ENCODE measurements around the gene FAM32A. TPM values are rescaled to one million over a fixed set of nuclear protein-coding genes. Genes with fewer than 3 reads are reported as not detected.

Gene FAM32A
- polyA plus RNA-seq, 1 of the 3 experiments (the other 2 are of a cell fraction), result 156 TPM

DNA sequence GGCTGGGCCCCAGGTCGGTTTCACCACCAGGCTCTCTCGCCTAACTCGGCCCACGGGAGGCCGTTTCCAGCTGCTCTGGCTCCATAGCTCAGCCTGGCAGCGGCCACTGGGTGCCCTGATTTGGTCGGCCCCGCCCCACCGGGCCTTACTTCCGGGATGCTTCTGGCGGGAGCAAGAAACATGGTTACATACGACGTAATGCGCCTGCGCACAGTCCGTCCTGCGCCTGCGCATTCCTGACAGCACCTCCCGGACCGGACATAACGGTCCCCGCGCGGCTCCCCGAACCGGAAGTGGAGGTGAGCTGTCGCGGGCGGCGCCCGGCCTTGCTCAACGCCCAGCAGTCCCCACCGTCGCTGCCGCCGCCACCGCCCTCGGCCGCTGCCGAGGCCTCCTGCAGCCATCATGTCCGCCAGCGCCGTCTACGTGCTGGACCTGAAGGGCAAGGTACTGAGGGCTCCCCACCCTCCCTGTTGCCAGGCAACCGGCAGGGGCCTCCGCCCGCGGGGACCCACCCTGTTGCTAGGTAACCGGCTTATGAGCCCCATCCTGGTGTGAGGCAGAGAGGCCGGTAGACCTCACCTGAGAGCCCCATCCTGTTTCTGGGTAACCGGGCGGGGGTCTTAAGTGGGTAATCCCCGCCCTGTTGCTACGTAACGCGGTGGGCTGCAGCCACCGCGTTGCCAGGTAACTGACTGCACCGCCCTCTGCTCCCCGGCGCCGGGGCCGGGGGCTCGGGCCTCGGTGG lies 12.6 kb downstream of the FAM32A start, which contains the start of gene AP1M1:
AP1M1 (plus strand) TSS at position 290 of the 748 bp plus-strand sequence; CDS start at position 406, 116 bp downstream.
- Histone ChIP-seq H3K9ac (peak within 1 kb of the TSS; percentile 93), H3K9me2 (no peaks in the 10 kb centered on the region), H4K20me1 (ENCODE audit: insufficient read depth) (peaks cover 34% of the 10 kb centered on the region), H3K4me1 (ENCODE audit: control insufficient read depth in 1 of 2, insufficient read depth in 2 of 2, low read depth in 1 of 2, low read length in 1 of 2) (peaks cover 13 to 17% of the 10 kb centered on the region in 2 experiments; a peak in 3 of 4 replicates), H2AFZ (ENCODE audit: low read depth) (peak within 1 kb of the TSS; percentile 87), H3K9me3 (no peaks in the 10 kb centered on the region), H3K27ac (ENCODE audit: low read depth in 2 of 2, low read length in 1 of 2) (peak within 1 kb of the TSS; percentile 88 to 90), H3K79me2 (ENCODE audit: insufficient read depth) (peaks cover 50% of the 10 kb centered on the region), H3K4me2 (peak within 1 kb of the TSS; percentile 98), H3K27me3 (ENCODE audit: insufficient read depth) (no peaks in the 10 kb centered on the region), H3K4me3 (ENCODE audit: low read depth in 2 of 2, low read length in 1 of 2) (peak within 1 kb of the TSS; percentile 94 to 99), H3K36me3 (replicated peaks in 1 of 2; ENCODE audit: control insufficient read depth in 1 of 2, insufficient read depth in 2 of 2, low read length in 1 of 2) (peaks cover 0 to 25% of the 10 kb centered on the region in 2 experiments), H3F3A (replicated peaks; ENCODE audit: insufficient read depth) (peaks cover 16% of the 10 kb centered on the region)
- ChIA-PET CTCF (interaction anchor here (0.5 to 1.4 kb wide), 2 partner anchors 12 to 37 kb away, joined by 3 to 8 read pairs; partner anchors contain the start of gene FAM32A), POLR2A (interaction anchor here (1.1 to 1.6 kb wide), 2 partner anchors 9 to 12 kb away, joined by 7 to 18 read pairs; partner anchors contain the start of gene FAM32A)
- 0% methylated on average over 21 of the region's 65 CpGs for WGBS (ENCODE audit: low lambda C conversion rate)
- DNase-seq, result peak; percentile 98
- TF ChIP-seq GATA2 (CRISPR knock-in tag; IDR thresholded peaks at IDR 0.05) (no peak; the same call in 1 of the 2 replicates), GABPA (IDR thresholded peaks at IDR 0.05; ENCODE audit: low read depth) (peak; percentile 90), FOXJ3 (CRISPR knock-in tag; IDR thresholded peaks at IDR 0.05) (no peak), MEF2A (IDR thresholded peaks at IDR 0.05; ENCODE audit: borderline replicate concordance, low read depth) (no peak), SIN3A (IDR thresholded peaks at IDR 0.05; ENCODE audit: borderline replicate concordance, low read depth, low read length) (0 out of 2 replicates have a peak, but pooled peaks have one; percentile 15), NRF1 (IDR thresholded peaks at IDR 0.05; ENCODE audit: low read depth, low read length) (peak; percentile 92), CHD2 (IDR thresholded peaks at IDR 0.05; ENCODE audit: low read length, partially characterized antibody) (peak; percentile 46), FOXM1 (IDR thresholded peaks at IDR 0.05; ENCODE audit: low read depth) (no peak), EZH2phosphoT487 (IDR thresholded peaks at IDR 0.05; ENCODE audit: borderline replicate concordance, low read depth) (no peak), RCOR1 (IDR thresholded peaks at IDR 0.05; ENCODE audit: low read length) (no peak), RXRA (IDR thresholded peaks at IDR 0.05; ENCODE audit: borderline replicate concordance, low read depth) (no peak), RAD21 (IDR thresholded peaks at IDR 0.05; ENCODE audit: low read length) (no peak), TEAD4 (IDR thresholded peaks at IDR 0.05; ENCODE audit: borderline replicate concordance, insufficient read depth) (no peak), SMC3 (IDR thresholded peaks at IDR 0.05; ENCODE audit: low read depth, low read length) (no peak), RFX5 (IDR thresholded peaks at IDR 0.05; ENCODE audit: low read length) (no peak), MXI1 (IDR thresholded peaks at IDR 0.05; ENCODE audit: low read depth, low read length) (peak; percentile 72), NFIC (IDR thresholded peaks at IDR 0.05; ENCODE audit: borderline replicate concordance) (peak; percentile 14; the same call in 1 of the 2 replicates)
- TF ChIP-seq, protein P1, sequence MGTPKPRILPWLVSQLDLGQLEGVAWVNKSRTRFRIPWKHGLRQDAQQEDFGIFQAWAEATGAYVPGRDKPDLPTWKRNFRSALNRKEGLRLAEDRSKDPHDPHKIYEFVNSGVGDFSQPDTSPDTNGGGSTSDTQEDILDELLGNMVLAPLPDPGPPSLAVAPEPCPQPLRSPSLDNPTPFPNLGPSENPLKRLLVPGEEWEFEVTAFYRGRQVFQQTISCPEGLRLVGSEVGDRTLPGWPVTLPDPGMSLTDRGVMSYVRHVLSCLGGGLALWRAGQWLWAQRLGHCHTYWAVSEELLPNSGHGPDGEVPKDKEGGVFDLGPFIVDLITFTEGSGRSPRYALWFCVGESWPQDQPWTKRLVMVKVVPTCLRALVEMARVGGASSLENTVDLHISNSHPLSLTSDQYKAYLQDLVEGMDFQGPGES (IDR thresholded peaks at IDR 0.05; ENCODE audit: low read depth, low read length), result no peak
- TF ChIP-seq, protein P2, sequence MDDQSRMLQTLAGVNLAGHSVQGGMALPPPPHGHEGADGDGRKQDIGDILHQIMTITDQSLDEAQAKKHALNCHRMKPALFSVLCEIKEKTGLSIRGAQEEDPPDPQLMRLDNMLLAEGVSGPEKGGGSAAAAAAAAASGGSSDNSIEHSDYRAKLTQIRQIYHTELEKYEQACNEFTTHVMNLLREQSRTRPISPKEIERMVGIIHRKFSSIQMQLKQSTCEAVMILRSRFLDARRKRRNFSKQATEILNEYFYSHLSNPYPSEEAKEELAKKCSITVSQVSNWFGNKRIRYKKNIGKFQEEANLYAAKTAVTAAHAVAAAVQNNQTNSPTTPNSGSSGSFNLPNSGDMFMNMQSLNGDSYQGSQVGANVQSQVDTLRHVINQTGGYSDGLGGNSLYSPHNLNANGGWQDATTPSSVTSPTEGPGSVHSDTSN (IDR thresholded peaks at IDR 0.05), result no peak
- TF ChIP-seq, protein P3, sequence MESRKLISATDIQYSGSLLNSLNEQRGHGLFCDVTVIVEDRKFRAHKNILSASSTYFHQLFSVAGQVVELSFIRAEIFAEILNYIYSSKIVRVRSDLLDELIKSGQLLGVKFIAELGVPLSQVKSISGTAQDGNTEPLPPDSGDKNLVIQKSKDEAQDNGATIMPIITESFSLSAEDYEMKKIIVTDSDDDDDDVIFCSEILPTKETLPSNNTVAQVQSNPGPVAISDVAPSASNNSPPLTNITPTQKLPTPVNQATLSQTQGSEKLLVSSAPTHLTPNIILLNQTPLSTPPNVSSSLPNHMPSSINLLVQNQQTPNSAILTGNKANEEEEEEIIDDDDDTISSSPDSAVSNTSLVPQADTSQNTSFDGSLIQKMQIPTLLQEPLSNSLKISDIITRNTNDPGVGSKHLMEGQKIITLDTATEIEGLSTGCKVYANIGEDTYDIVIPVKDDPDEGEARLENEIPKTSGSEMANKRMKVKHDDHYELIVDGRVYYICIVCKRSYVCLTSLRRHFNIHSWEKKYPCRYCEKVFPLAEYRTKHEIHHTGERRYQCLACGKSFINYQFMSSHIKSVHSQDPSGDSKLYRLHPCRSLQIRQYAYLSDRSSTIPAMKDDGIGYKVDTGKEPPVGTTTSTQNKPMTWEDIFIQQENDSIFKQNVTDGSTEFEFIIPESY (IDR thresholded peaks at IDR 0.05; ENCODE audit: borderline replicate concordance, low read depth), result no peak
- TF ChIP-seq, protein P4, sequence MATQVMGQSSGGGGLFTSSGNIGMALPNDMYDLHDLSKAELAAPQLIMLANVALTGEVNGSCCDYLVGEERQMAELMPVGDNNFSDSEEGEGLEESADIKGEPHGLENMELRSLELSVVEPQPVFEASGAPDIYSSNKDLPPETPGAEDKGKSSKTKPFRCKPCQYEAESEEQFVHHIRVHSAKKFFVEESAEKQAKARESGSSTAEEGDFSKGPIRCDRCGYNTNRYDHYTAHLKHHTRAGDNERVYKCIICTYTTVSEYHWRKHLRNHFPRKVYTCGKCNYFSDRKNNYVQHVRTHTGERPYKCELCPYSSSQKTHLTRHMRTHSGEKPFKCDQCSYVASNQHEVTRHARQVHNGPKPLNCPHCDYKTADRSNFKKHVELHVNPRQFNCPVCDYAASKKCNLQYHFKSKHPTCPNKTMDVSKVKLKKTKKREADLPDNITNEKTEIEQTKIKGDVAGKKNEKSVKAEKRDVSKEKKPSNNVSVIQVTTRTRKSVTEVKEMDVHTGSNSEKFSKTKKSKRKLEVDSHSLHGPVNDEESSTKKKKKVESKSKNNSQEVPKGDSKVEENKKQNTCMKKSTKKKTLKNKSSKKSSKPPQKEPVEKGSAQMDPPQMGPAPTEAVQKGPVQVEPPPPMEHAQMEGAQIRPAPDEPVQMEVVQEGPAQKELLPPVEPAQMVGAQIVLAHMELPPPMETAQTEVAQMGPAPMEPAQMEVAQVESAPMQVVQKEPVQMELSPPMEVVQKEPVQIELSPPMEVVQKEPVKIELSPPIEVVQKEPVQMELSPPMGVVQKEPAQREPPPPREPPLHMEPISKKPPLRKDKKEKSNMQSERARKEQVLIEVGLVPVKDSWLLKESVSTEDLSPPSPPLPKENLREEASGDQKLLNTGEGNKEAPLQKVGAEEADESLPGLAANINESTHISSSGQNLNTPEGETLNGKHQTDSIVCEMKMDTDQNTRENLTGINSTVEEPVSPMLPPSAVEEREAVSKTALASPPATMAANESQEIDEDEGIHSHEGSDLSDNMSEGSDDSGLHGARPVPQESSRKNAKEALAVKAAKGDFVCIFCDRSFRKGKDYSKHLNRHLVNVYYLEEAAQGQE (IDR thresholded peaks at IDR 0.05; ENCODE audit: low read depth, low read length), result 0 out of 2 replicates have a peak, but pooled peaks have one; percentile 22
- TF ChIP-seq, protein P5, sequence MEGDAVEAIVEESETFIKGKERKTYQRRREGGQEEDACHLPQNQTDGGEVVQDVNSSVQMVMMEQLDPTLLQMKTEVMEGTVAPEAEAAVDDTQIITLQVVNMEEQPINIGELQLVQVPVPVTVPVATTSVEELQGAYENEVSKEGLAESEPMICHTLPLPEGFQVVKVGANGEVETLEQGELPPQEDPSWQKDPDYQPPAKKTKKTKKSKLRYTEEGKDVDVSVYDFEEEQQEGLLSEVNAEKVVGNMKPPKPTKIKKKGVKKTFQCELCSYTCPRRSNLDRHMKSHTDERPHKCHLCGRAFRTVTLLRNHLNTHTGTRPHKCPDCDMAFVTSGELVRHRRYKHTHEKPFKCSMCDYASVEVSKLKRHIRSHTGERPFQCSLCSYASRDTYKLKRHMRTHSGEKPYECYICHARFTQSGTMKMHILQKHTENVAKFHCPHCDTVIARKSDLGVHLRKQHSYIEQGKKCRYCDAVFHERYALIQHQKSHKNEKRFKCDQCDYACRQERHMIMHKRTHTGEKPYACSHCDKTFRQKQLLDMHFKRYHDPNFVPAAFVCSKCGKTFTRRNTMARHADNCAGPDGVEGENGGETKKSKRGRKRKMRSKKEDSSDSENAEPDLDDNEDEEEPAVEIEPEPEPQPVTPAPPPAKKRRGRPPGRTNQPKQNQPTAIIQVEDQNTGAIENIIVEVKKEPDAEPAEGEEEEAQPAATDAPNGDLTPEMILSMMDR (IDR thresholded peaks at IDR 0.05), result no peak

All from SK-N-SH (cell line).